ENCODE results near the gene PPARGC1A.

PPARGC1A gene

GRCh38 chr4:23835774-23836478 is 53.9 kb downstream of the PPARGC1A start:
- no peak for DNase-seq

- no peak for DNase-seq
Measured at GRCh38 chr4:23828779-23829178, 61.1 kb downstream of the PPARGC1A start.

GRCh38 chr4:23828020-23828715 is 61.7 kb downstream of the PPARGC1A start:
- DNase-seq: no peak

GRCh38 chr4:23822181-23822580 is 67.7 kb downstream of the PPARGC1A start:
- no peak for DNase-seq

- no peak for DNase-seq
Measured at GRCh38 chr4:23819041-23819511, 70.8 kb downstream of the PPARGC1A start.

- no peak for DNase-seq
Measured at GRCh38 chr4:23818097-23818885, 71.6 kb downstream of the PPARGC1A start.

- DNase-seq: no peak
Measured at GRCh38 chr4:23814996-23815660, 74.7 kb downstream of the PPARGC1A start.

GRCh38 chr4:23814587-23814986 is 75.3 kb downstream of the PPARGC1A start:
- DNase-seq: no peak

- no peak for DNase-seq
Measured at GRCh38 chr4:23811161-23811560, 78.7 kb downstream of the PPARGC1A start.

GRCh38 chr4:23805450-23805851 is 84.4 kb downstream of the PPARGC1A start:
- no peak for DNase-seq

- DNase-seq: no peak
Measured at GRCh38 chr4:23789762-23790161, 100.1 kb downstream of the PPARGC1A start.

- no peak for DNase-seq
Measured at GRCh38 chr4:23788460-23788859, 101.4 kb downstream of the PPARGC1A start.

- DNase-seq: no peak
Measured at GRCh38 chr4:23788027-23788426, 101.8 kb downstream of the PPARGC1A start.

GRCh38 chr4:23782778-23783437 is 106.9 kb downstream of the PPARGC1A start:
- no peak for DNase-seq

GRCh38 chr4:23779839-23780238 is 110.0 kb downstream of the PPARGC1A start:
- no peak for DNase-seq

GRCh38 chr4:23779422-23779821 is 110.4 kb downstream of the PPARGC1A start:
- no peak for DNase-seq

GRCh38 chr4:23775694-23776093 is 114.2 kb downstream of the PPARGC1A start:
- no peak for DNase-seq

- DNase-seq: no peak
Measured at GRCh38 chr4:23774909-23775308, 114.9 kb downstream of the PPARGC1A start.

- no peak for DNase-seq
Measured at GRCh38 chr4:23773884-23774636, 115.8 kb downstream of the PPARGC1A start.

- no peak for DNase-seq
Measured at GRCh38 chr4:23770011-23770410, 119.8 kb downstream of the PPARGC1A start.

GRCh38 chr4:23769406-23769805 is 120.4 kb downstream of the PPARGC1A start:
- no peak for DNase-seq

- no peak for DNase-seq
Measured at GRCh38 chr4:23768541-23768940, 121.3 kb downstream of the PPARGC1A start.
